ENCODE measurements around the gene RNU6-9. TPM values are rescaled to one million over a fixed set of nuclear protein-coding genes. Genes with fewer than 3 reads are reported as not detected.

The RNU6-9 gene
- total RNA-seq, 1 donor from 2014 or later: not detected

- Mint-ChIP-seq H3K9me3 (ENCODE audit: unreplicated experiment) (no peaks in the 10 kb centered on the region), H3K36me3 (ENCODE audit: low read depth, unreplicated experiment) (peaks cover 12% of the 10 kb centered on the region), H3K27ac (ENCODE audit: unreplicated experiment) (no peak overlapping the region), H3K4me3 (ENCODE audit: unreplicated experiment) (no peak overlapping the region), H3K27me3 (ENCODE audit: low read depth, unreplicated experiment) (no peaks in the 10 kb centered on the region), H3K4me1 (ENCODE audit: low read depth, unreplicated experiment) (peaks cover 8% of the 10 kb centered on the region)
- no peak overlapping the region for H3K27ac ChIP-seq (ENCODE audit: low read depth, low read length)
- DNase-seq (ENCODE audit: low read depth): no peak
- no peaks in the 10 kb centered on the region for H3K27me3 ChIP-seq (ENCODE audit: insufficient read depth, low read length)
- FAIRE-seq: no peak
- no peak overlapping the region for H3K4me3 ChIP-seq (ENCODE audit: insufficient read depth, low read depth, low read length)
- no peak overlapping the region for H2AFZ ChIP-seq (ENCODE audit: low read depth, low read length)
- H3K36me3 ChIP-seq (ENCODE audit: insufficient read depth, low read length): peaks cover 2% of the 10 kb centered on the region
- TF ChIP-seq EZH2 (IDR thresholded peaks at IDR 0.05; ENCODE audit: insufficient read depth, low read length): no peak
- TF ChIP-seq CTCF (IDR thresholded peaks at IDR 0.05; ENCODE audit: insufficient read depth, low read depth, low read length): no peak
- peaks cover 34% of the 10 kb centered on the region for H3K4me1 ChIP-seq (ENCODE audit: insufficient read depth, low read length)
- no peaks in the 10 kb centered on the region for H3K9me3 ChIP-seq (ENCODE audit: insufficient read depth, low read depth, low read length)
- H3K79me2 ChIP-seq (ENCODE audit: insufficient read depth, low read length): peaks cover 52% of the 10 kb centered on the region
- H4K20me1 ChIP-seq (ENCODE audit: insufficient read depth, low read length): peaks cover 22% of the 10 kb centered on the region
- H3K4me2 ChIP-seq (ENCODE audit: low read length): peak overlapping the region; percentile 30
- H3K9ac ChIP-seq (ENCODE audit: low read length): no peak overlapping the region
Measured at GRCh38 chr19:934197-934840, 41.0 kb downstream of the RNU6-9 start.

DNA sequence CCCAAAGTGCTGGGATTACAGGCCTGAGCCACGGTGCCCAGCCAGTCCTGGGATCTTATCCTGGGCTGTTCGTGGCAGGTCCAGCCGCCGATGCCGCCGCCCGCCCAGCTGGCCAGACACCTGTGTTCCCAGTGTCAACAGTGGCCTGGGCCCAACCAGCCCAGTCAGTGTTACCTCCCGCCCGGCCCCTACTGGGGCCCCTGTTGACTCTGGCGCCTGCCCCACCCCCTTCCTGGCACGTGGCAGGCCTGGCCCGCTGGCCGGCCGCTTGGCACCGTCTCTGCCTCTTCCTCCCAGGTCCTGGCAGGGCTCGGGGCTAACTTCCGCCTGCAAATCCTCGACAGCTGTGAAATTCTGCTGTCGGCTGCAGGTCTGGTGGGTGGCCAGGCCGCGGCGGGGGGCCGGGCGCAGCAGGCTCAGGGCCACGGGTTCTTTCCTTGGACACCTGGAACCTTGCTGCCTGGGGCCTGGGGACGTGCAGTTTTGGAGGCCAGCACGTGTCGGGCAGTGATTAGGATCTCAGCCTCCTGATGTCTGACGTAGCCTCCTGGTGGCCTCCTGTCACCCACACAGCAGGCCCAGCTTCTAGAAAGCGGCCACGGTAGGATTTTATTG is 41.7 kb downstream of the RNU6-9 start:
- Mint-ChIP-seq H3K9me3 (ENCODE audit: unreplicated experiment) (no peaks in the 10 kb centered on the region), H3K4me1 (ENCODE audit: low read depth, unreplicated experiment) (peaks cover 9% of the 10 kb centered on the region), H3K27me3 (ENCODE audit: low read depth, unreplicated experiment) (no peaks in the 10 kb centered on the region), H3K4me3 (ENCODE audit: unreplicated experiment) (peak overlapping the region; percentile 20), H3K36me3 (ENCODE audit: low read depth, unreplicated experiment) (peaks cover 11% of the 10 kb centered on the region), H3K27ac (ENCODE audit: unreplicated experiment) (no peak overlapping the region)
- Histone ChIP-seq H3K27me3 (ENCODE audit: insufficient read depth, low read length) (no peaks in the 10 kb centered on the region), H3K4me3 (ENCODE audit: insufficient read depth, low read depth, low read length) (no peak overlapping the region), H3K27ac (ENCODE audit: low read depth, low read length) (no peak overlapping the region), H2AFZ (ENCODE audit: low read depth, low read length) (no peak overlapping the region), H3K36me3 (ENCODE audit: insufficient read depth, low read length) (peaks cover 2% of the 10 kb centered on the region), H3K4me1 (ENCODE audit: insufficient read depth, low read length) (peaks cover 36% of the 10 kb centered on the region), H3K79me2 (ENCODE audit: insufficient read depth, low read length) (peaks cover 59% of the 10 kb centered on the region), H3K9ac (ENCODE audit: low read length) (no peak overlapping the region), H3K4me2 (ENCODE audit: low read length) (peak overlapping the region; percentile 30), H4K20me1 (ENCODE audit: insufficient read depth, low read length) (peaks cover 25% of the 10 kb centered on the region), H3K9me3 (ENCODE audit: insufficient read depth, low read depth, low read length) (no peaks in the 10 kb centered on the region)
- DNase-seq (ENCODE audit: low read depth): peak; percentile 57
- FAIRE-seq: no peak
- no peak for TF ChIP-seq EZH2 (IDR thresholded peaks at IDR 0.05; ENCODE audit: insufficient read depth, low read length)
- no peak for TF ChIP-seq CTCF (IDR thresholded peaks at IDR 0.05; ENCODE audit: insufficient read depth, low read depth, low read length)

GRCh38 chr19:936175-936546 is 42.9 kb downstream of the RNU6-9 start:
- peaks cover 12% of the 10 kb centered on the region for H3K36me3 Mint-ChIP-seq (ENCODE audit: low read depth, unreplicated experiment)

More at GRCh38 chr19:936175-936546, 42.9 kb downstream of the RNU6-9 start:
- peaks cover 68% of the 10 kb centered on the region for H3K79me2 ChIP-seq (ENCODE audit: insufficient read depth, low read length)
- DNase-seq (ENCODE audit: low read depth) (no peak), FAIRE-seq (no peak)
- Mint-ChIP-seq H3K27me3 (ENCODE audit: low read depth, unreplicated experiment) (no peaks in the 10 kb centered on the region), H3K27ac (ENCODE audit: unreplicated experiment) (no peak overlapping the region), H3K4me1 (ENCODE audit: low read depth, unreplicated experiment) (peaks cover 12% of the 10 kb centered on the region), H3K4me3 (ENCODE audit: unreplicated experiment) (no peak overlapping the region), H3K9me3 (ENCODE audit: unreplicated experiment) (no peaks in the 10 kb centered on the region)
- no peak overlapping the region for H3K4me3 ChIP-seq (ENCODE audit: insufficient read depth, low read depth, low read length)
- H2AFZ ChIP-seq (ENCODE audit: low read depth, low read length): no peak overlapping the region
- no peak overlapping the region for H3K27ac ChIP-seq (ENCODE audit: low read depth, low read length)
- peaks cover 2% of the 10 kb centered on the region for H3K36me3 ChIP-seq (ENCODE audit: insufficient read depth, low read length)
- no peak for TF ChIP-seq CTCF (IDR thresholded peaks at IDR 0.05; ENCODE audit: insufficient read depth, low read depth, low read length)
- TF ChIP-seq EZH2 (IDR thresholded peaks at IDR 0.05; ENCODE audit: insufficient read depth, low read length): no peak
- H3K9ac ChIP-seq (ENCODE audit: low read length): no peak overlapping the region
- H3K9me3 ChIP-seq (ENCODE audit: insufficient read depth, low read depth, low read length): no peaks in the 10 kb centered on the region
- peaks cover 44% of the 10 kb centered on the region for H3K4me1 ChIP-seq (ENCODE audit: insufficient read depth, low read length)
- H4K20me1 ChIP-seq (ENCODE audit: insufficient read depth, low read length): peaks cover 36% of the 10 kb centered on the region
- no peak overlapping the region for H3K4me2 ChIP-seq (ENCODE audit: low read length)
- H3K27me3 ChIP-seq (ENCODE audit: insufficient read depth, low read length): no peaks in the 10 kb centered on the region
